HG03469 (cell line): ENCODE results near the gene MED26.
"Not testable (repeated sequence)": the region's sequence is repeated elsewhere in the genome, so short reads cannot be mapped to it uniquely, and the experiment has no call there.

ENCODE experiments used
- ATAC-seq: cut with Tn5 transposase; IDR thresholded peaks from one replicate; pipeline ENCODE4 v1.9.1; 2021; ENCODE audit warnings: mild to moderate bottlenecking, moderate library complexity, moderate number of reproducible peaks; ENCODE audit not compliant: unreplicated experiment

Gene MED26

DNA sequence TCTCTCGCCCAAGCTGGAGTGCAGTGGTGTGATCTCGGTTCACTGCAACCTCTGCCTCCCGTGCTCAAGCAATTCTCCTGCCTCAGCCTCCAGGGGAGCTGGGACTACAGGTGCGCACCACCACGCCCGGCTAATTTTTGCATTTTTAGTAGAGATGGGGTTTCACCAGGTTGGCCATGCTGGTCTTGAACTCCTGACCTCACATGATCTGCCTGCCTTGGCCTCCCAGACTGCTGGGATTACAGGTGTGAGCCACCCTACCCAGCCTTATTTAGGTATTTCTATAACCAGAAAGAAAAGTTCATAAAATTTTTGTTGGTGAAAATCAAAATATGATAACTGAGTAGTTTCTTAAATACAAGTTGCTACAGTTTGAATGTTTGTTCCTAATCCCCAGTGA is 84.3 kb downstream of the MED26 start:
- not testable (repeated sequence) for ATAC-seq

DNA sequence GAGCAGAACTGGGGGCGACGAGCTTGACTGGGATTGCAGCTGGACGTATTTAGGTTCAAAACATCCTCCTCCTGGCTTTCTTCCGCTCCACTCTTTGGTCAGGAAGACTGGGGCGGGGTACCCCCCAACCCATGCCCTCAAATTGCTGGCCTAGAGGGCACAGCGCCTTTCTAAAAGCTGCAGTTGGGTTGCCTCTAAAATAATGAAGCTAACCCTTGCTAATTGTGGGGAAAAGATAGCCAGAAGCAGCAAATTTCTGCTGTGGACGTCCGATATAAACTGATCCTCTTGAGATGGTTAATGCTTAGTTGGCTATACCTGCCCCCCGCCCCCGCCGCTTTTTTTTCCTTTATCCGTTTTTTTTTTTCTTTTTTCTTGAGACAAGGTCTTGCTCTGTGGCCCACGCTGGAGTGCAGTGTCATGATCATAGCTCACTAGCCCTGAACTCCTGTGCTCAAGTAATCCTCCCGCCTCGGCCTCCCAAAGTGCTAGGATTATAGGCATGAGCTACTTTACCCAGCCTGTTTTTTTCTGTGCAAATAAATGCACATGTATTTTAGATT is 85.0 kb downstream of the MED26 start:
- ATAC-seq = no peak

DNA sequence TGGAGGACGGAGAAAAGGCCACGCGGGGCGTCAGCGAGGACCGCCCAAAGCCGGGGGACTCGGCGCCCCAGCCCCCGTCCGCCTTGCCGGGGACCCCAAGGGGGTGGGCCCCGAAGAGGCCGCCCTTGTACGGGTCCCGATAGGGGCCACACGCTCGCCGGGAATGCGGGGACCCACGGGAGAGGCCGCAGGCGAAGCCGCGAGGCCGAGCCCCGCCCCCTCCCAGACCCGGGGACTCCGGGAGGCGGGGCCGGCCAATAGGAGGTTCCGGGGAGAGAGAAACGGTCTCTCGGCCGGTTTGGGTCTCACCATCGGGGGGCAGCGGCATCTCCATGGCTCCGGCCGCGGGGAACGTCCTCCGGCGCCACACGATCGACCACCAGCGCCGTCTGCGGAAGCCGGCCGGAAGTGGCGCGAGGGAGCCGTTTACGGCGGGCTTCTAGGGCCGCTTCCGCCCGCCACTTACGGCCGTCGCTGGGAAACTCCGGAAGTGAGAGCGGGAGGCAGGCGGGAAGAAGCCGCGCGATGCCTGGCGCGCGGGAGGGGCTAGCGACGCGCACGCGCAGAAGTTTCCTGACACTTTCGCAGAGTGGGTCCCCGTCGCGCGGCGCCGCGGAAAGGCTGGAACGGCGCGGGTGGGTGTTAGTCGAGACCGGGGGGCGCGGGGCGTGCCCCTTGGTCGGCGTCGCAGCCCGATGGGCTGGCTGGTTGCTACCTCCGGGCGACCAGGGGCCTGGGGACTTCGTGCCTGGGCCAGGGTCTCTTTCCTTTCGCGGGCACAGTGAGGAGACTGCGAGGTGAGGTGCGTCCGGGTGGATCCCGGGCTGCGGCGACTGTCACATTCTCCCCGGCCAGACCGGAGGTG is 85.7 kb downstream of the MED26 start, which contains the start of gene CHERP:
Gene CHERP, minus strand, starts transcription at position 393 of the 865 bp plus-strand sequence. Its CDS starts 59 bp downstream, at position 334.
- ATAC-seq = peak; percentile 62

DNA sequence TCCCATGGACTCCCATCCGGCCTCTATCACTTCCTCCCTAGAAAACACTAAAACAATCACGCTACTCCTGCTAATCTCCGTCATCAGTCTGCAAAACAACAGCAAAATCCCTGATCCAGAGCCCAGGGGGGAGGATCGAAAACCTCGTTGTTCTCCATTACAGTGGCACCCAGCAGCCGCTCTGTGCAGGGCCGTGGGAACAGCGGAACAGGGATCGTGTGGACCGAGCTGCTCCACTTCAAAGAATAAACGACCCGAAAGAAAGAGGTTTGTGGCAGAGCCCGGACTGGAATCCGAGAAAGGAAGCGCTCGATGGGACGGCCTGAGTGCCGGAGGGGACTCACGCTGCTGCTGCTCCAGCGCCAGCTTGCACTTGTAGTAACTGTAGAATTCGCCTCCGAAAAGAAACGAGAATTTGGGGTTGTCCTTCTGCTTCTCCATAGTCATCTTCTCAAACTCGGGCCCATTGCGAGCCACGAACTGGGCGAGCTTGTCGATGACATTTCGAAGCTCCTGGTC is 86.4 kb downstream of the MED26 start:
- ATAC-seq = no peak

GRCh38 chr19:16540948-16541347 is 87.1 kb downstream of the MED26 start:
- ATAC-seq = no peak

DNA sequence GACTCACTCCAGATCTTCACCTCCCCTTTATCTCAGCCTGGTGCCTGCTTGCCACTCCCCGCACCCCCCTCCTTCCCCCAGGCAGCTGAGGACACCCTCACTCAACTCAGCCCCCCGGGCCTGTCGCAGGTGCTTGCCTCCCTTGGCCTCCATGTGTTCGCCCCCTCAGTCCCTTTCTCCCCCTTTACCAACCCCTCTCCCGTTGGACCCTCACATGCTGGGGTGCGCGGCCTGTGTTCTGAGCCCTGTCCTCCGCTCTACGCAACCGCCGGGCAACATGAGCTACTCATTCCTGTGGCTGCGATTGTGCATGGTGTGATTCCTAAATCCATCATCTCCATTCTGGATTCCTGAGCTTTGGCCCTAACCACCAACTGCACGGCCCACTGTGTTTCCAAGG is 90.9 kb downstream of the MED26 start:
- ATAC-seq = no peak

- no peak for ATAC-seq
Measured at GRCh38 chr19:16536130-16536529, 91.9 kb downstream of the MED26 start.

- no peak for ATAC-seq
Measured at GRCh38 chr19:16535381-16535780, 92.6 kb downstream of the MED26 start.

- no peak for ATAC-seq
Measured at GRCh38 chr19:16532440-16533234, 95.4 kb downstream of the MED26 start.

GRCh38 chr19:16531380-16531669 is 96.7 kb downstream of the MED26 start:
- no peak for ATAC-seq

DNA sequence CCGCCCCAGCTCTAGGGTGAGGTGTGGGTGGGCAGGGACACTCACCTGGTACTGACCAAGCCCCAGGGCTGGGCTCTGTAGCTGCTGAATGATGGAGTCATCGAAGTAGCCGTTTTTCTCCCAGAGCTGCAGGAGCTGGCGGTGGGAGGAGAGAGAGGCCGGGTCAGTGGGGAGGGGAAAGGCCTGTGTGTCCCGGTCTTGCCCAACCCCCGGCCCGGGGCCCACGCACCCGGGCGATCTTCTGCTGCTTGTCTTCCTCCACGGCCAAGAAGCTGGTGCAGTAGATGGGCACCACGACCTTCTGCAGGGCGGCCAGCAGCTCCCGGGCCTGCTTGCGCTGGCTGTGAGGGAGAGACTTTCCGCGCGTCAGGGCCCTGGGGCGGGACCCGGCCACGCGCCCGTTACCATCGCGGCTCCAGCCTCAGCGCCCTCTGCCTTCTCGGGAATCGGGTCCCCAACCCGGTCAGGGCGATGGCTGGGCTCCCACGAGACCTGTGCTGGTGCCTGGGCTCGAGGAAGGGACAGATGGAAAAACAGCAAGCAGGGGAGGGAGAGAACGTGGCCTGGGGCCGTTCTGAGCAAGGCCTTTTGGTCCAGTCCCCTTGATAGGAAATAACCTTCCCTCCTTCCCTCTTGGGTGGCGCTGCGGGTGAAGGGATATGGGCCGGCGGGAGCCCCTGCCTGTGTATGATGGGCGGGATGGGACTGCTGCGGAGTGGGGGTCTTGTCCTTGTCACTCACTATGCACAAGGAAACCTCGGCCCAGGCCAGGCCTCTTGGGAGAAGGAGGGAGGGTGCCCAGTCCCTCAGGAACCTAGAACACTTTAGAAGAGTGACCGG is 97.2 kb downstream of the MED26 start:
- ATAC-seq = no peak

GRCh38 chr19:16529466-16530144 is 98.4 kb downstream of the MED26 start:
- ATAC-seq = no peak

DNA sequence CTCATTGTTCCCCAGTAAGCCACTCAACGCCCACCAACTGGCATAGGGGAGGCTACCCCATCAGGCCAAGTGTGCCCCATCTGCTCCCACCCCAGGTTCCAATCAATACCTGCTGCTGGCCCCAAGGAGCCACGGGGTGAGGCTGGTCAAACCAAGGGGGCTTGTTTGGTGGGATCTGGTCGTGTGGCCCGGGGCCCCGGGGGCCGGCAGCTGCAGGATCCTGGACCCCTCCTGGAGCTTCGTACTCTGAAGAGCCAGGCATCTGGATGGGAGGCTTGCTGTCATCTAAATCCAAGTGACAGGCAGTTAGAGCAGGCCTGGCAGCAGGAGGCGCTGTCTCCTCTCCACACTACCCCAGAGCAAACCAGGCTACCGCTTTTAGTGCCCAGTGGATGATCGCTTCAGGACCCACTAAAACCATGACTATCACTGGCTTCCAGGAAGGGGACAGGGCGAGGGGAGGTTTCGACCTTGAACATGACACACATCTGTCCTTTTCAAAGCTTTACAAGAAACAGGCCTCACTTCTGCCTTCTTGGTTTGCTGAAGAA is 100.0 kb downstream of the MED26 start:
- ATAC-seq = no peak

- no peak for ATAC-seq
Measured at GRCh38 chr19:16527334-16527935, 100.6 kb downstream of the MED26 start.

- no peak for ATAC-seq
Measured at GRCh38 chr19:16525751-16526481, 102.1 kb downstream of the MED26 start.

GRCh38 chr19:16524991-16525734 is 102.8 kb downstream of the MED26 start:
- ATAC-seq = no peak
